ENCODE data around the gene CFAP299.

CFAP299 gene

GRCh38 chr4:80963051-80963450 lies 627.5 kb downstream of the CFAP299 start:
- no peak for DNase-seq

- DNase-seq = no peak
Observed at GRCh38 chr4:80967346-80967745, 631.8 kb downstream of the CFAP299 start.

- no peak for DNase-seq
Observed at GRCh38 chr4:80980239-80980638, 644.7 kb downstream of the CFAP299 start.

DNA sequence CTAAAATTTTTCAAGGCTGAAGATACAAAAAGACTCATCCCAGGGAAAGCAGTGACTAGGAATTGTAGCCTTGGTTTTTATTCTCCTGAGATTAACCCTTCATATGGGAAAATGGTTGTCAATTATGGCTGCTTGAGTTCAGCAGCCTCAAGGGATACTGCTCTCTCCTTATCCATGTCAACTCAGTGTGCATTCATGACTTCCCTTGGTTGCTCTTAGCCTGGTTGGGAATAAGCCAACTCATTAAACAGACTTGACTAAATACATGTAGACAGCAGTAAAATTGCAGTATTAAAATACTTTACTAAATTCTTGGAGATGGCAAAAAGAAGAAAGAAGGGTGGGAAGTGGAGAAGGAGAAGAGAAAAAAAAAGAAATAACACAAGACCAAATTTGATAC lies 650.5 kb downstream of the CFAP299 start:
- no peak for DNase-seq

DNA sequence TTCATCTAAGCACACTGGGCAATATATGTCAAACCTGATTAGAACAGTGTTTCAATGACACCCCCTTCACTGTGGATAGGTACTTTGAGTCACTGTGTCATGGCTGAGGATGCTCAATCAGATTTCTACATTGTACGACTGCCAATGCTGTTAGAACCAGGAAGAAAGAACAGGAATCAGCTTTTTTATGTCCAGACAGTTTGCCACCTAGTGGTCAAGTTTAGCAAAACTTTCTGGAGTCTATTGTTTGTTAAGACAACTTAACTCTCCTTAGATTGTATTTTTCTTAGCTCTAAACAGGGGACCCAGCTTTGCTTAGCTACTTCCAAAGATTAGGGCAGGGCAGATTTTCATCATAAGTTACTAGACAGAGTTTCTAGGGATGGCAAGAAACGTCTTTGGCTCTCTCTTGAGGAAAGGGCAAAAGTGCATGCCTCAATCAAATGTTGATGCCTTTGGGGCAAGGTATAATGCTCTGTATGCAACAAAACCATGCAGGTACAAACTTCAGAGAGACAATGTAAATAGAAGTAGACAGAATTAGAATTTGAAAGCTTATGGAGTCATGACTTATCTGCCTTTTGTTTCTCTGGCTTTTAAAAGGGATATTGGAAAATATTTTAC lies 654.5 kb downstream of the CFAP299 start:
- no peak for DNase-seq

DNA sequence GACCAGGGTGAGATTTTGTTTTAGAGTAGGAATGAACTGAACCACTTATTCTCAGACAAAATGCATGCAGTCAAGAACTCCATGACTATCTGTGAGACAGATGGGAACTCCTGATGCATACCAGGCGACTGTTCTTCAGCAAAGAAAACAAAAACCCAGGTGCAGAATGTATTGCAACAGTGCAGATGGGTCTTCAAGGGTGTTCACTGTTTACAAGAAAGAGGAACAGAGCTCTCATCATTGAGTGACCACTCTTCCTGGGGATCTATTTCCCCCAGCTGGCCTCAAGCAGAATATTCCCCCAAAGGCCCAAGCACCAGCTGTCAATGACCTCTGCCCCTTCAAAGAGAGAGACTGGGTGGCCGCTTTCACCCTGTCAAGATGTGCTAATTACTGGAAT lies 655.3 kb downstream of the CFAP299 start:
- DNase-seq = no peak

DNA sequence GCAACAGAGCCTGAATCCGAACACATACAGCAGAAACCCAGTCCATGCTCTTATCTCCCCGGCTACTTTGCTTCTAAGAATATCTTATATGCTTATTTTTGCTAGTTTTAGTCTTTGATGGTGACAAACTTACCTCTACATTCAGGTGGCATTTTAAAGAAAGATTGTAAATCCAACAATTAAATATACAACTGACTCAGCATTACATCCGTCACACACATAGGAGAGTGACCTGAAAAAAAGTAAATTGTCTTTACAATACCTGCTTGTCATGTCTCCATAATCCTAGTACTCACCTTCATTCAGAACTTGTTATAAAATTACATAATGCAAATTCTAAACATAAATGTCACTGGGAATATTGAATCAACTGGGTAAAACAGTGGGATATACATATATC lies 664.4 kb downstream of the CFAP299 start:
- DNase-seq = no peak

DNA sequence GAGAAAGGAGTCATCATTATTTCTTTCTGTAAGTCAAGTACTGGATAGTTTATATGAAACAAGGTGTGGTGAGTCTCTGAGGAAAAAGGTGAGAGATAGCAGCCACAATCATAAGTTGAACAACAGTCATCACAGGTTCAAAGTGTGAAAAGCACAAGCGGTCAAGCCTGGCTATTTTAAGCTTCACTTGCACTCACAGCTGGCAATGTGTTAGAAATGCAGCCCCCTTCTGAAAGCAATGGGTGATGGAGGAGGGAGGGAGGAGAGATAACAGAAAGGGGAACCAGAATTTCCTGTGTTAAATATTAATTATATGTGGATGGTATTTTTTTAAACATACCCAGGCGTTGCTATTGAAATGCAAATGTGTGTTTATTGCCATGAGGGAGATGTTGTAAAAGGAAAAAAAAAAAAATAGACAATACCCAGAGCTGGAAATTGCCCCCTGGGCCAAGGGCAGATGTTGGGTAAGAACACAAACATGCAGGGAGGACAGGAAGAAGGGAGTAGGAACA lies 668.1 kb downstream of the CFAP299 start:
- DNase-seq = no peak

DNA sequence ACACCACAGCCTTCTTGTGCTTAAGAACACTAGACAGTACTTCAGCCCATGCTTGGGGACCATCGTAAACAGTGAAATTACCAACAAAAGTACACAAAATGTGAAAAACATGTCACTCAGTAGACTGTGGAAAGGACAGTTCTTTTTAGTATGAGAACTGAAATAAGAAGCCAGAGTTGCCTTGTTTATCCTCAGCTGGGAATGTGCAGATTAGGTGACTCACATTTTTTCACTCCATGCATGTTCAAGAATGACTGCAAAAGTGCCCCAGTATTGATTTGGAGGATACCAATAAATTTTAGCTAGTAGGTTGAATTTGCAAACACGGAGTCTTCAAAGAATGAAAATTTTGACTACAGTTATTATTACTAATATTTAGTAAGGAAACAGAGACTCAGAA lies 671.9 kb downstream of the CFAP299 start:
- DNase-seq = no peak

Measured in NCI-H524 treated with DMSO at 0.1 percent for 48 hours (cell line).